Omental fat pad (tissue), 4 donors: ENCODE measurements around the gene HIPK1. TPM values are rescaled to one million over a fixed set of nuclear protein-coding genes. Genes with fewer than 3 reads are reported as not detected.

Experiments used
- ATAC-seq: fragments of 150-250 bp; one replicate; pipeline ENCODE4 v1.9.1; 2016; ENCODE audit warnings: mild to moderate bottlenecking, moderate library complexity; ENCODE audit not compliant: low FRiP score
- DNase-seq: peaks from one replicate; pipeline ENCODE4 v3.0.0-alpha.2; 2019; ENCODE audit warnings: low spot score
- CTCF ChIP-seq, 3 donors: fragments of 450-650 bp; IDR thresholded peaks; one replicate each; pipeline ENCODE4 v1.5.1; 2016 to 2017; ENCODE audit warnings: antibody characterized with exemption in 3 of 3, mild to moderate bottlenecking in 3 of 3, moderate library complexity in 2 of 3
- total RNA-seq, 4 donors: library from RNA; depleted of rRNA; stranded (reverse); fragments of >200 nt; gene quantifications; one replicate each; pipeline ENCODE4 v1.1.0, GENCODE V29; 2016

The HIPK1 gene
- total RNA-seq, 4 donors from 2014 or later = 49.6 to 64.6 (median 57.7) TPM

DNA sequence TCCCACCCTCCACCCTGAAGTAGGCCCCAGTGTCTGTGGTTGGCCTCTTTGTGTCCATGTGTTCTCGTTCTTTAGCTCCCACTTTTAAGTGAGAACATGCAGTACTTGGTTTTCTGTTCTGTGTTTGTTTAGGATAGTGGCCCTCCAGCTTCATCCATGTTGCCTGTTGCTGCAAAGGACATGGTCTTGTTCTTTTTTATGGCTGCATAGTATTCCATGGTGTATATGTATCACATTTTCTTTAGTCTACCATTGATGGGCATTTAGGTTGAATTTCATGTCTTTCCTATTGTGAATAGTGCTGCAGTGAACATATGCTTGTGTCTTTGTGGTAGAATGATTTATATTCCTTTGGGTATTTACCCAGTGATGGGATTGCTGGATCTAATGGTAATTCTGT is 6.1 kb downstream of the HIPK1 start:
- ATAC-seq (no peak), DNase-seq (no peak)
- no peak for TF ChIP-seq CTCF (IDR thresholded peaks at IDR 0.05)

DNA sequence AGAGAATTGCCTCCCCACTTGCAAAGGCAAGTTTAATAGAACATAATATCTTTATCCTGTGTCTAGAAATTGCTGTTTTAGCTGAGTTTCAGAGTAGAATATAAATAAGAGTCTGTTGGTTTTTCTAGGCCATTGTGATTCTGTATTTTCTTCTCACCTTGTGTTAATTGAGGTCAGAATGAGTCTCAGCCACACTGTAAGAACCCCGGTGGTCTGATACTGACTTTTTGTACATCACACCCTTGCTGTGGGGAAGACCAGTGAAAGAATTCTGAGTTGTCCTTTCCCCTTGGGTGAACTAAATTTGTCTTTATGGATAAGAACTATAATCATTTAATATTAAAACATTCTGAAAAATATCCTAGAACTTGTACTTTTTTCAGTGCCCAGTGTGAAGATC is 6.8 kb downstream of the HIPK1 start:
- DNase-seq (no peak), ATAC-seq (no peak)
- TF ChIP-seq CTCF (IDR thresholded peaks at IDR 0.05) = no peak

DNA sequence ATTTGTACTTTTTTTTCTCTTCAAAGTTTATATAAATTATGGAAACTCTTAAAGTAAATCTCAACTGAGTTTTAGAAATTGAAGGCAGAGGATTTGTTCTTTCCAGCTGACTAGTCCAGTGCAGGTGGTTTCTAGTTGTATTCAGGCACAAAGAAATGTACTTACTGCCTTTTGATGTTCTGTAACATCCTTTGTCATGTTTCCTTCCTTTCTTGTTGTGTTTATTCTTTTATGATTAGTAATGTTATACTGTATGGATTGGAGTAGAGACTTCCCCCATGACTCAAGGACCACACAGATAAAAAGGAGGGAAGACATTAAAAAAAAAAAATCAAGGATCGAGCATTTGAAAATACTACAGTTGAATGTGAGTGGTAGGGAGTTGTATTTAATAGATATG is 8.0 kb downstream of the HIPK1 start:
- DNase-seq (no peak), ATAC-seq (no peak)
- no peak for TF ChIP-seq CTCF (IDR thresholded peaks at IDR 0.05)

DNA sequence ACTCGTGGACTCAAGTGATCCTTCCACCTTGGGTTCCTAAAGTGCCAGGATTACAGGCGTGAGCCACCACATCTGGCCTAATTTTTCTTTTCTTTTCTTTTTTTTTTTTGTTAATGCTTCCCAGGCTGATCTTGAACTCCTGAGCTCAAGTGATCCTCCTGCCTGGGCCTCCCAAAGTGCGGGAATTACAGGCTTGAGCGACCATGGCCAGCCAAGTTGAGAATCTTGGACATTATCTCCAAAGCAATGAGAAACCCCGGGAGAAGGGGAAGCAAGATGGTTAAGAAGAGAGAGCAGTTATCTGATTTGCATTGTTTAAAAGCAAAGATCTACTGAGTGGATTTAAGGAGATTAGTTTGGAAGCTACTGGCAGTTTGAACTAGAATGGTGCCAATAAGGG is 9.1 kb downstream of the HIPK1 start:
- no peak for DNase-seq
- no peak for ATAC-seq
- TF ChIP-seq CTCF (IDR thresholded peaks at IDR 0.05) = no peak

DNA sequence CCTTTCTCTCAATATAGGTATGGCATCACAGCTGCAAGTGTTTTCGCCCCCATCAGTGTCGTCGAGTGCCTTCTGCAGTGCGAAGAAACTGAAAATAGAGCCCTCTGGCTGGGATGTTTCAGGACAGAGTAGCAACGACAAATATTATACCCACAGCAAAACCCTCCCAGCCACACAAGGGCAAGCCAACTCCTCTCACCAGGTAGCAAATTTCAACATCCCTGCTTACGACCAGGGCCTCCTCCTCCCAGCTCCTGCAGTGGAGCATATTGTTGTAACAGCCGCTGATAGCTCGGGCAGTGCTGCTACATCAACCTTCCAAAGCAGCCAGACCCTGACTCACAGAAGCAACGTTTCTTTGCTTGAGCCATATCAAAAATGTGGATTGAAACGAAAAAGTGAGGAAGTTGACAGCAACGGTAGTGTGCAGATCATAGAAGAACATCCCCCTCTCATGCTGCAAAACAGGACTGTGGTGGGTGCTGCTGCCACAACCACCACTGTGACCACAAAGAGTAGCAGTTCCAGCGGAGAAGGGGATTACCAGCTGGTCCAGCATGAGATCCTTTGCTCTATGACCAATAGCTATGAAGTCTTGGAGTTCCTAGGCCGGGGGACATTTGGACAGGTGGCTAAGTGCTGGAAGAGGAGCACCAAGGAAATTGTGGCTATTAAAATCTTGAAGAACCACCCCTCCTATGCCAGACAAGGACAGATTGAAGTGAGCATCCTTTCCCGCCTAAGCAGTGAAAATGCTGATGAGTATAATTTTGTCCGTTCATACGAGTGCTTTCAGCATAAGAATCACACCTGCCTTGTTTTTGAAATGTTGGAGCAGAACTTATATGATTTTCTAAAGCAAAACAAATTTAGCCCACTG is 11.5 kb downstream of the HIPK1 start:
- ATAC-seq = no peak

DNA sequence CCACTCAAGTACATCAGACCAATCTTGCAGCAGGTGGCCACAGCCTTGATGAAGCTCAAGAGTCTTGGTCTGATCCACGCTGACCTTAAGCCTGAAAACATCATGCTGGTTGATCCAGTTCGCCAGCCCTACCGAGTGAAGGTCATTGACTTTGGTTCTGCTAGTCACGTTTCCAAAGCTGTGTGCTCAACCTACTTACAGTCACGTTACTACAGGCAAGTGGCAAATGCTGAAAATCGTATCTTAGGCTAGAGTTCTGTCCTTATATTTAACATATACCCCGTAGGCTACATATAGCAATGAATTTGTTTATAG is 12.1 kb downstream of the HIPK1 start:
- DNase-seq (no peak), ATAC-seq (no peak)
- TF ChIP-seq CTCF (IDR thresholded peaks at IDR 0.05) = no peak

More for the DNA sequence above, 11.5 kb downstream of the HIPK1 start:
- TF ChIP-seq CTCF (IDR thresholded peaks at IDR 0.05) = no peak
- DNase-seq = no peak

GRCh38 chr1:113942527-113942926 is 13.4 kb downstream of the HIPK1 start:
- no peak for TF ChIP-seq CTCF (IDR thresholded peaks at IDR 0.05)
- DNase-seq (no peak), ATAC-seq (no peak)
